ENCODE measurements around the gene NPHS2. TPM values are rescaled to one million over a fixed set of nuclear protein-coding genes. Genes with fewer than 3 reads are reported as not detected.
"Not testable (repeated sequence)": the region's sequence is repeated elsewhere in the genome, so short reads cannot be mapped to it uniquely, and the experiment has no call there.

Gene NPHS2
- total and polyA plus RNA-seq, 8 donors, result 0.52 to 3.3 (median 0.87) TPM; not detected in 3

DNA sequence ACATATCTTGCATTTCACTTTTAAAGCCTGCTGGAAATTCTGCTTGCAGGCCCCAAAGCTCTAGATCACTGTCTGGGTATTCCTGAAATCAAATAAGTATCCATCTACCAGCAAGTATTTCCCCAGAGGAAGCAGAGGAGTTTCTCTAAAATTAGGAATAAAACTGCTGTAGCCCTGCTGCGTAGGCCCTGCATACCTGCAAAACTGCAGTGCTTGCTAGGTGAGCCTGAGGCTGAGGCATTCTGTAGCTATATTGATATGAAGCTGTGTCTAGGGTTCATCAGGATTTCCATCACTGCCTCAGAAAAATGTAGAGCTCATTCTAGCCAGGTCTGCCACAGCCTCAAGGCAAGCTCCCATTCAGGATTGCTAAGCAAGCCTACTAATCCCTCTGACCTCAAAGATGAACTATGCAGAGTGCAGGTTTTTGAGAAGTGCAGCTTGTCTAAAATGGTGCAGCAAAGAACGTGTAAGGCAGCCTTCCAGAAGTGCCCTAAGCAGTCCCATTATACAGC, 28.7 kb downstream of the NPHS2 start:
- Histone ChIP-seq H3K9me3 (no peaks in the 10 kb centered on the region), H3K36me3 (no peaks in the 10 kb centered on the region), H3K4me1 (no peaks in the 10 kb centered on the region), H3K27ac (no peak overlapping the region), H3K4me3 (no peak overlapping the region), H3K27me3 (no peaks in the 10 kb centered on the region)
- TF ChIP-seq, protein P1, sequence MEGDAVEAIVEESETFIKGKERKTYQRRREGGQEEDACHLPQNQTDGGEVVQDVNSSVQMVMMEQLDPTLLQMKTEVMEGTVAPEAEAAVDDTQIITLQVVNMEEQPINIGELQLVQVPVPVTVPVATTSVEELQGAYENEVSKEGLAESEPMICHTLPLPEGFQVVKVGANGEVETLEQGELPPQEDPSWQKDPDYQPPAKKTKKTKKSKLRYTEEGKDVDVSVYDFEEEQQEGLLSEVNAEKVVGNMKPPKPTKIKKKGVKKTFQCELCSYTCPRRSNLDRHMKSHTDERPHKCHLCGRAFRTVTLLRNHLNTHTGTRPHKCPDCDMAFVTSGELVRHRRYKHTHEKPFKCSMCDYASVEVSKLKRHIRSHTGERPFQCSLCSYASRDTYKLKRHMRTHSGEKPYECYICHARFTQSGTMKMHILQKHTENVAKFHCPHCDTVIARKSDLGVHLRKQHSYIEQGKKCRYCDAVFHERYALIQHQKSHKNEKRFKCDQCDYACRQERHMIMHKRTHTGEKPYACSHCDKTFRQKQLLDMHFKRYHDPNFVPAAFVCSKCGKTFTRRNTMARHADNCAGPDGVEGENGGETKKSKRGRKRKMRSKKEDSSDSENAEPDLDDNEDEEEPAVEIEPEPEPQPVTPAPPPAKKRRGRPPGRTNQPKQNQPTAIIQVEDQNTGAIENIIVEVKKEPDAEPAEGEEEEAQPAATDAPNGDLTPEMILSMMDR (IDR thresholded peaks at IDR 0.05), result no peak
- ATAC-seq (no peak), DNase-seq (no peak)
- intact Hi-C loops (cut with DNase I), result no loop called here

DNA sequence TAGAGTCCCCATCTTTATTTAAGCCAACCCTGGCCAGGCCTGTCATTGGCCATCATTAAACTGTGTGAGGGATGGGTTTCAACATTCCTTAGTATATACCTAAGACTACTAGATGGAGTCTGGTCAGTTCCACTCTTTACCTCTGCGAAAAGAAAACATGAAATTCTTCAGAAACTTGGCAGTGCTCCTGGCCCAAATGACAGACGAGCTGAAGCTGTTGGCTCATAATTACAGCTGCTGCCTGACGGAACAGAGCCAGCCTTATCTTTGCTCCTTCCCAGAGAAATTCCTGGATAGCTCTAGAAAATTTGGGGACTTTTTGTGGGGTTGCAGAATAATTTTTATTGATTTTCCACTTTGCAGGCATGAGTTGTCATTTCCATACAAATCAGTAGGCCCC, 30.4 kb downstream of the NPHS2 start:
- no peak for ATAC-seq
- Histone ChIP-seq H3K4me3 (no peak overlapping the region), H3K27me3 (no peaks in the 10 kb centered on the region), H3K9me3 (no peaks in the 10 kb centered on the region), H3K4me1 (no peaks in the 10 kb centered on the region), H3K36me3 (no peaks in the 10 kb centered on the region), H3K27ac (no peak overlapping the region)
- intact Hi-C loops (cut with DNase I), result no loop called here
- TF ChIP-seq, protein P1 (IDR thresholded peaks at IDR 0.05), result no peak
- peak in 2 of 4 donors; percentile 5 to 9 for DNase-seq

DNA sequence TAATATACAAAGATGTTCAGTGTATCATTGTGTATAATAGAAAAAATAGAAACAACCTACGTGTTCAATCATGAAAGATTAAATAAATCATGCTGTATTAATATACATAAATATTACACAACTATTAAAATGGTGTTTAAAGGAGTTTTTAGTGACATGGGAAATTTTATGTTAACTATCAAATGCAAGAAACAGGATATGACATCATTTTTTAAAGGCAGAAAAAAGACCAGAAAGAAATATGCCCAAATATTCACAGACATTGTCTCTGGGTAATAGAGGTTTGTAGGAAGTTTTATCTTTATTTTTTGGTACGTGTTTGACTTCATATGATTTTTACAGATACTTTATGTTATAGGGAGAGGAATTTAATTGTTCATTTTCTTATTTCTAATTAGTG, 34.0 kb downstream of the NPHS2 start:
- ATAC-seq (no peak), DNase-seq (no peak)
- Histone ChIP-seq H3K4me3 (no peak overlapping the region), H3K36me3 (no peaks in the 10 kb centered on the region), H3K4me1 (no peaks in the 10 kb centered on the region), H3K27ac (no peak overlapping the region), H3K9me3 (peaks cover 0 to 4% of the 10 kb centered on the region in 2 donors), H3K27me3 (no peaks in the 10 kb centered on the region)
- intact Hi-C loops (cut with DNase I), result no loop called here
- TF ChIP-seq, protein P1 (IDR thresholded peaks at IDR 0.05), result no peak

DNA sequence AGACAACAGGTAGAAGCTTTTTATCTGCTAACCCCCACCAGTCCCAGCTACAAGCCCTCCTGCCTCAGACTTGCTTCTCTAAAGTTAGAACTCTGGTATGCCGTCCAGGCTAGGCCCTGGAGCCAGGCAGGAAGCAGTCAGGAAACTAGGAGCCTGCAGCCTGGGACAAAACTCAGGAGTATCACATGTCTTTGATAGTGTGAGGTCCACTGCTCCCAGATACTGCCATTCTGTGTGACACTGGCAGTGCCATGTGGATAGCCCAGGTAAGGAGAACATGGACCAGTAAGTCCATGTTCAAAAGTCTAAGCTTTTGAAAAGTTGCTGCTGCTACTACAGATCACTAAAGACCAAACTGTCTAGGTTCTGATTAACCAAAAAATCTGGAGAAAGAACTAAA, 45.4 kb downstream of the NPHS2 start:
- TF ChIP-seq, protein P1 (IDR thresholded peaks at IDR 0.05), result no peak
- Histone ChIP-seq H3K4me3 (no peak overlapping the region), H3K36me3 (no peaks in the 10 kb centered on the region), H3K27ac (no peak overlapping the region), H3K27me3 (no peaks in the 10 kb centered on the region), H3K9me3 (no peaks in the 10 kb centered on the region), H3K4me1 (no peaks in the 10 kb centered on the region)
- intact Hi-C loops (cut with DNase I), result no loop called here
- ATAC-seq (no peak), DNase-seq (no peak)

DNA sequence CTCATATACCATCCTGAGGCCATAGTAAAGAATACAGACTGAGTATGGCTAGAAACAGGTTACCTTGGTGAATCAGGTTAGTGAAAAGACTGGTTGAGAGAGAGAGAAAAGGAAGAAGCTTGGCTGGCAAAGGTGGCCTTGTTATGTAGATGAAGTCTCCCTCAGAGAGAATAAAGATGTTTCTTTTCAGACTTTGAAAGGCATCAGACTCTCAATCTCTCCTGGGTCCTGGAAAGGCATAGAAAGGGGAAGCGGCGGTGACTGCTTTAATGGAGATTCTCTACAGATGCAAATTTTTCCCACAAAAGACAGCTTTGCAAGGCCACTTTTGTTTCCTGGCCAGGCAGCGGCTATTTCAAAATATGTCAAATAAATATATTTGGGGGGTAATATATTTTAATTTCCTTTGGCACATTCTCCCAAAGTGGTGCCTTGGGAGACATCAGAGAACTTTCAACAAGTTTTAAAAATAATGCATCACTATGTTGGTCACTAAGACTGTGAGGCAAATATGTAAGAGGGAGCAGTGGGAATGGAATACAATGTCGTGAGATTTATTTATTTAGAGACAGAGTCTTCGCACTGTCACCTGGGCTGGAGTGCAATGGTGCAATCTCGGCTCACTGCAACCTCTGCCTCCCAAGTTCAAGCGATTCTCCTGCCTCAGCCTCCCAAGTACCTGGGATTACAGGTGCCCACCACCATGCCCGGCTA, 46.1 kb downstream of the NPHS2 start:
- Histone ChIP-seq H3K4me3 (no peak overlapping the region), H3K36me3 (no peaks in the 10 kb centered on the region), H3K27me3 (no peaks in the 10 kb centered on the region), H3K27ac (no peak overlapping the region), H3K9me3 (no peaks in the 10 kb centered on the region), H3K4me1 (no peaks in the 10 kb centered on the region)
- ATAC-seq, result no peak
- TF ChIP-seq, protein P1 (IDR thresholded peaks at IDR 0.05), result no peak
- DNase-seq, result no peak
- intact Hi-C loops (cut with DNase I), result no loop called here

DNA sequence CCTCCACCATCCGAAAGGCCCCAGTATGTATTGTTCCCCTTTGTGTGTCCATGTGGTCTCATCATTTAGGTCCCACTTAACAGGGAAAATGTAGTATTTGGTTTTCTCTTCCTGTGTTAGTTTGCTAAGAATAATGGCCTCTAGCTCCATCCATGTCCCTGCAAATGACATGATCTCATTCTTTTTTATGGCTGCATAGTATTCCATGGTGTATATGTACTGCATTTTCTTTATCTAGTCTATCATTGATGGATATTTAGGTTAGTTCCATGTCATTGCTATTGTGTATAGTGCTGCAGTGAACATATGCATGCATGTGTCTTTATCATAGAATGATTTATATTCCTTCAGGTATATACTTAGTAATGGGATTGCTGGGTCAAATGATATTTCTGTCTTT, 57.2 kb downstream of the NPHS2 start:
- H3K9me3 ChIP-seq; H3K36me3 ChIP-seq; DNase-seq; intact Hi-C loops (cut with DNase I); H3K27ac ChIP-seq; H3K4me1 ChIP-seq; H3K27me3 ChIP-seq; ATAC-seq; H3K4me3 ChIP-seq: not testable (repeated sequence)
